ENCODE data around the gene KLHL29. TPM values are rescaled to one million over a fixed set of nuclear protein-coding genes. Genes with fewer than 3 reads are reported as not detected.
"Not testable (repeated sequence)": the region's sequence is repeated elsewhere in the genome, so short reads cannot be mapped to it uniquely, and the experiment has no call there.

The KLHL29 gene
- total RNA-seq, 1 donor from 2014 or later, result 15.1 TPM

GRCh38 chr2:23388756-23389514 lies 4.0 kb downstream of the KLHL29 start:
- peaks cover 8% of the 10 kb centered on the region for H3K27me3 ChIP-seq
- DNase-seq, result no peak
- intact Hi-C loops (cut with DNase I), result no loop called here

DNA sequence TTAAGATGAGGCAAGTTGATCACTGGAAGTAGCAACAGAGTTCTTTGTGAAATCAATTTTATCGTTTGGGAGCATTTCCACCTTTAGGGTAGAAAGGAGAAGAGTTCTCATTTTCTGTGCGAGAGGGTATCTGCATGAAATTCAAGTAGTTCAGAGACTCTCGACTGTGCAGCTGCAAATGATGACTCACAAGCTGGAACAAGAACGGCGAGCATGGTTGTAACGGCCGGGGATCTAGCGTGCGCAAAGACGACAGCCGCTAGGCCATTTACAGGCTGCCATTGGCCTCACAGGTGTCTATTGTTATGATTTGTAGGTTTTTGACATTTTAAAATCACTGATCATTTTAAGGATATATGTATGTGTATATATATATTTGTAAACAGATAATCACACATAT lies 5.2 kb downstream of the KLHL29 start:
- Histone ChIP-seq H3K27ac (no peak overlapping the region), H3K9me3 (no peaks in the 10 kb centered on the region), H3K4me1 (peaks cover 9% of the 10 kb centered on the region), H3K36me3 (no peaks in the 10 kb centered on the region), H3K4me3 (no peak overlapping the region), H3K27me3 (peaks cover 7% of the 10 kb centered on the region)
- intact Hi-C loops (cut with DNase I), result no loop called here
- DNase-seq (no peak), ATAC-seq (no peak)
- TF ChIP-seq, protein P1, sequence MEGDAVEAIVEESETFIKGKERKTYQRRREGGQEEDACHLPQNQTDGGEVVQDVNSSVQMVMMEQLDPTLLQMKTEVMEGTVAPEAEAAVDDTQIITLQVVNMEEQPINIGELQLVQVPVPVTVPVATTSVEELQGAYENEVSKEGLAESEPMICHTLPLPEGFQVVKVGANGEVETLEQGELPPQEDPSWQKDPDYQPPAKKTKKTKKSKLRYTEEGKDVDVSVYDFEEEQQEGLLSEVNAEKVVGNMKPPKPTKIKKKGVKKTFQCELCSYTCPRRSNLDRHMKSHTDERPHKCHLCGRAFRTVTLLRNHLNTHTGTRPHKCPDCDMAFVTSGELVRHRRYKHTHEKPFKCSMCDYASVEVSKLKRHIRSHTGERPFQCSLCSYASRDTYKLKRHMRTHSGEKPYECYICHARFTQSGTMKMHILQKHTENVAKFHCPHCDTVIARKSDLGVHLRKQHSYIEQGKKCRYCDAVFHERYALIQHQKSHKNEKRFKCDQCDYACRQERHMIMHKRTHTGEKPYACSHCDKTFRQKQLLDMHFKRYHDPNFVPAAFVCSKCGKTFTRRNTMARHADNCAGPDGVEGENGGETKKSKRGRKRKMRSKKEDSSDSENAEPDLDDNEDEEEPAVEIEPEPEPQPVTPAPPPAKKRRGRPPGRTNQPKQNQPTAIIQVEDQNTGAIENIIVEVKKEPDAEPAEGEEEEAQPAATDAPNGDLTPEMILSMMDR (IDR thresholded peaks at IDR 0.05), result no peak

More at GRCh38 chr2:23388756-23389514, 4.0 kb downstream of the KLHL29 start:
- Histone ChIP-seq H3K27ac (no peak overlapping the region), H3K36me3 (no peaks in the 10 kb centered on the region), H3K4me1 (peaks cover 9% of the 10 kb centered on the region), H3K9me3 (no peaks in the 10 kb centered on the region), H3K4me3 (no peak overlapping the region)
- no peak for ATAC-seq
- TF ChIP-seq, protein P1 (IDR thresholded peaks at IDR 0.05), result no peak

DNA sequence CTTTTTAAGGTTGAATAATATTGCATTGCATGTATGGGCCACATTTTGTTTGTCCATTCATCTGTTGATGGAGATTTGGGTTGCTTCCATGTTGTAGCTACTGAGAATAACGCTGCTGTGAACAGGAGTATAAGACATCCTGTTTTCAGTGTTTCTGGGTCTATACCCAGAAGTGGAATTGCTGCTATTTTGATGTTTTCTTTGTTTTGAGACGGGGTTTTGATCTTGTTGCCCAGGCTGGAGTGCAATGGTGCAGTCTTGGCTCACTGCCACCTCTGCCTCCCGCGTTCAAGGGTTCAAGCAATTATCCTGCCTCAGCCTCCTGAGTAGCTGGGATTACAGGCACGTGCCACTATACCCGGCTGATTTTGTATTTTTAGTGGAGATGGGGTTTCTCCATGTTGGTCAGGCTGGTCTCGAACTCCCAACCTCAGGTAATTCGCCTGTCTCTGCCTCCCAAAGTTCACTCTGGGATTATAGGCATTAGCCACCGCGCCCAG lies 6.3 kb downstream of the KLHL29 start:
- H3K27me3 ChIP-seq; H3K27ac ChIP-seq; H3K9me3 ChIP-seq; H3K36me3 ChIP-seq; H3K4me3 ChIP-seq; ATAC-seq; H3K4me1 ChIP-seq; DNase-seq; intact Hi-C loops (cut with DNase I): not testable (repeated sequence)

DNA sequence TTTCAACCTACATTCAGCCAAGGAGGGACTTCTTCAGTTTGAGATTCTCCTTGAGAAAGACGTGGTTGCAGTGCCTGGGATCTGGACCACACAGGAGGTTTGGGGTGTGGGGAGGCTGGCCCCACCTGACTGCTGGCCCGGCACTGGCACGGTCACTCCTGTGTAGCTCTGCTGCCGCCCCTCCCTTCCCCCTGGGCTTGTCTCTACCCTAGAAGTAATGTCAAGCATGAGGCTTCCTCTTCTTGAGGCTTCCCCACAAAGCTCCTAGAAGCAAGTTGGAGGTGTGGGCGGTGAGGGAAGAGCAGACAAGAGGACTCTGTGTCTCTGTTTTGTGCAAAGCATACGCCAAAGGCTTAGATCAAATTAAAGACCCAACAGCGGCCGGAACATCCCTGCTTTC lies 8.7 kb downstream of the KLHL29 start:
- TF ChIP-seq, protein P1 (IDR thresholded peaks at IDR 0.05), result no peak
- intact Hi-C loops (cut with DNase I), result no loop called here
- peak; percentile 88 for ATAC-seq
- no peak for DNase-seq
- Histone ChIP-seq H3K36me3 (no peaks in the 10 kb centered on the region), H3K27me3 (no peaks in the 10 kb centered on the region), H3K27ac (no peak overlapping the region), H3K9me3 (no peaks in the 10 kb centered on the region), H3K4me3 (no peak overlapping the region), H3K4me1 (no peaks in the 10 kb centered on the region)

GRCh38 chr2:23394700-23395099 lies 9.7 kb downstream of the KLHL29 start:
- no peaks in the 10 kb centered on the region for H3K4me1 ChIP-seq
- intact Hi-C loops (cut with DNase I), result no loop called here
- TF ChIP-seq, protein P1 (IDR thresholded peaks at IDR 0.05), result no peak
- H3K36me3 ChIP-seq, result no peaks in the 10 kb centered on the region
- ATAC-seq (no peak), DNase-seq (no peak)
- H3K9me3 ChIP-seq, result no peaks in the 10 kb centered on the region
- no peak overlapping the region for H3K4me3 ChIP-seq
- H3K27ac ChIP-seq, result no peak overlapping the region
- H3K27me3 ChIP-seq, result no peaks in the 10 kb centered on the region

- intact Hi-C loops (cut with DNase I), result no loop called here
- Histone ChIP-seq H3K27me3 (no peaks in the 10 kb centered on the region), H3K4me1 (no peaks in the 10 kb centered on the region), H3K9me3 (no peaks in the 10 kb centered on the region), H3K4me3 (no peak overlapping the region), H3K27ac (no peak overlapping the region), H3K36me3 (no peaks in the 10 kb centered on the region)
- ATAC-seq (no peak), DNase-seq (no peak)
- TF ChIP-seq, protein P1 (IDR thresholded peaks at IDR 0.05), result no peak
Measured at GRCh38 chr2:23397478-23397877, 12.5 kb downstream of the KLHL29 start.

Measured in upper lobe of right lung (tissue), 1 donor.